Stimulated activated CD8-positive, alpha-beta memory T cell treated with anti-CD3 and anti-CD28 coated beads, Interleukin-7, amount 100 ng/mL, for 1 hour (primary cell): ENCODE measurements around the gene APLF.
"Not testable (repeated sequence)": the region's sequence is repeated elsewhere in the genome, so short reads cannot be mapped to it uniquely, and the experiment has no call there.

ENCODE experiments used
- DNase-seq, 2 donors: peaks; one replicate each; pipeline ENCODE4 v3.0.0-alpha.2; 2020; ENCODE audit warnings: low read depth in 2 of 2

APLF gene

GRCh38 chr2:68579689-68580088 lies 112.3 kb downstream of the APLF start:
- no peak for DNase-seq

GRCh38 chr2:68588589-68588988 lies 121.2 kb downstream of the APLF start:
- DNase-seq = no peak

- DNase-seq = no peak
These were observed 122.6 kb downstream of the APLF start for GRCh38 chr2:68589963-68590362.

GRCh38 chr2:68590702-68591101 lies 123.3 kb downstream of the APLF start:
- DNase-seq = no peak

- DNase-seq = no peak
These were observed 123.8 kb downstream of the APLF start for GRCh38 chr2:68591225-68591624.

GRCh38 chr2:68594041-68594440 lies 126.7 kb downstream of the APLF start:
- DNase-seq = no peak

GRCh38 chr2:68594674-68595492 lies 127.5 kb downstream of the APLF start:
- no peak for DNase-seq

- not testable (repeated sequence) for DNase-seq
These were observed 128.1 kb downstream of the APLF start for GRCh38 chr2:68595493-68595785.

GRCh38 chr2:68600495-68600894 lies 133.1 kb downstream of the APLF start:
- DNase-seq = not testable (repeated sequence)

- no peak for DNase-seq
These were observed 135.7 kb downstream of the APLF start for GRCh38 chr2:68603059-68603458.

GRCh38 chr2:68604077-68604476 lies 136.7 kb downstream of the APLF start:
- no peak for DNase-seq

GRCh38 chr2:68605939-68606338 lies 138.6 kb downstream of the APLF start:
- DNase-seq = no peak

GRCh38 chr2:68606759-68607158 lies 139.4 kb downstream of the APLF start:
- DNase-seq = no peak

- no peak for DNase-seq
These were observed 140.5 kb downstream of the APLF start for GRCh38 chr2:68607837-68608236.

GRCh38 chr2:68612765-68613519 lies 145.6 kb downstream of the APLF start:
- DNase-seq = no peak

- DNase-seq = no peak
These were observed 153.4 kb downstream of the APLF start for GRCh38 chr2:68620772-68621171.

GRCh38 chr2:68623820-68624219 lies 156.4 kb downstream of the APLF start:
- DNase-seq = no peak

- no peak for DNase-seq
These were observed 160.2 kb downstream of the APLF start for GRCh38 chr2:68627615-68628014.
